Neuron (in vitro differentiated cells): Measurements from ENCODE around the gene SOX2.

Experiments used
- H2AFZ ChIP-seq: one replicate; pipeline ENCODE4 v1.6.1; 2013; ENCODE audit warnings: low read depth, mild to moderate bottlenecking, inconsistent platforms, low read length, moderate library complexity
- H3K27me3 ChIP-seq: one replicate; pipeline ENCODE4 v1.6.1; 2013; ENCODE audit warnings: low read length; ENCODE audit not compliant: insufficient read depth
- H3K36me3 ChIP-seq: one replicate; pipeline ENCODE4 v1.6.1; 2013; ENCODE audit warnings: low read length; ENCODE audit not compliant: insufficient read depth
- H3K4me1 ChIP-seq: one replicate; pipeline ENCODE4 v1.6.1; 2013; ENCODE audit warnings: low read length; ENCODE audit not compliant: insufficient read depth
- H3K4me3 ChIP-seq: 2 replicates; pipeline ENCODE4 v1.5.1; 2013; ENCODE audit warnings: mild to moderate bottlenecking, low read length, moderate library complexity
- H3K9me3 ChIP-seq: one replicate; pipeline ENCODE4 v1.6.1; 2013; ENCODE audit warnings: low read length

Gene SOX2

DNA sequence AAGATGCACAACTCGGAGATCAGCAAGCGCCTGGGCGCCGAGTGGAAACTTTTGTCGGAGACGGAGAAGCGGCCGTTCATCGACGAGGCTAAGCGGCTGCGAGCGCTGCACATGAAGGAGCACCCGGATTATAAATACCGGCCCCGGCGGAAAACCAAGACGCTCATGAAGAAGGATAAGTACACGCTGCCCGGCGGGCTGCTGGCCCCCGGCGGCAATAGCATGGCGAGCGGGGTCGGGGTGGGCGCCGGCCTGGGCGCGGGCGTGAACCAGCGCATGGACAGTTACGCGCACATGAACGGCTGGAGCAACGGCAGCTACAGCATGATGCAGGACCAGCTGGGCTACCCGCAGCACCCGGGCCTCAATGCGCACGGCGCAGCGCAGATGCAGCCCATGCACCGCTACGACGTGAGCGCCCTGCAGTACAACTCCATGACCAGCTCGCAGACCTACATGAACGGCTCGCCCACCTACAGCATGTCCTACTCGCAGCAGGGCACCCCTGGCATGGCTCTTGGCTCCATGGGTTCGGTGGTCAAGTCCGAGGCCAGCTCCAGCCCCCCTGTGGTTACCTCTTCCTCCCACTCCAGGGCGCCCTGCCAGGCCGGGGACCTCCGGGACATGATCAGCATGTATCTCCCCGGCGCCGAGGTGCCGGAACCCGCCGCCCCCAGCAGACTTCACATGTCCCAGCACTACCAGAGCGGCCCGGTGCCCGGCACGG lies 991 bp downstream of the SOX2 start:
- H3K4me1 ChIP-seq: peaks cover 43% of the 10 kb centered on the region
- peaks cover 46% of the 10 kb centered on the region for H3K36me3 ChIP-seq
- peak overlapping the region; percentile 81 for H3K4me3 ChIP-seq
- H3K9me3 ChIP-seq: no peaks in the 10 kb centered on the region
- no peak overlapping the region for H2AFZ ChIP-seq
- H3K27me3 ChIP-seq: no peaks in the 10 kb centered on the region

DNA sequence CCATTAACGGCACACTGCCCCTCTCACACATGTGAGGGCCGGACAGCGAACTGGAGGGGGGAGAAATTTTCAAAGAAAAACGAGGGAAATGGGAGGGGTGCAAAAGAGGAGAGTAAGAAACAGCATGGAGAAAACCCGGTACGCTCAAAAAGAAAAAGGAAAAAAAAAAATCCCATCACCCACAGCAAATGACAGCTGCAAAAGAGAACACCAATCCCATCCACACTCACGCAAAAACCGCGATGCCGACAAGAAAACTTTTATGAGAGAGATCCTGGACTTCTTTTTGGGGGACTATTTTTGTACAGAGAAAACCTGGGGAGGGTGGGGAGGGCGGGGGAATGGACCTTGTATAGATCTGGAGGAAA lies 1.5 kb downstream of the SOX2 start:
- Histone ChIP-seq H2AFZ (no peak overlapping the region), H3K9me3 (no peaks in the 10 kb centered on the region), H3K27me3 (no peaks in the 10 kb centered on the region), H3K4me1 (peaks cover 43% of the 10 kb centered on the region), H3K4me3 (peak overlapping the region; percentile 81), H3K36me3 (peaks cover 47% of the 10 kb centered on the region)

DNA sequence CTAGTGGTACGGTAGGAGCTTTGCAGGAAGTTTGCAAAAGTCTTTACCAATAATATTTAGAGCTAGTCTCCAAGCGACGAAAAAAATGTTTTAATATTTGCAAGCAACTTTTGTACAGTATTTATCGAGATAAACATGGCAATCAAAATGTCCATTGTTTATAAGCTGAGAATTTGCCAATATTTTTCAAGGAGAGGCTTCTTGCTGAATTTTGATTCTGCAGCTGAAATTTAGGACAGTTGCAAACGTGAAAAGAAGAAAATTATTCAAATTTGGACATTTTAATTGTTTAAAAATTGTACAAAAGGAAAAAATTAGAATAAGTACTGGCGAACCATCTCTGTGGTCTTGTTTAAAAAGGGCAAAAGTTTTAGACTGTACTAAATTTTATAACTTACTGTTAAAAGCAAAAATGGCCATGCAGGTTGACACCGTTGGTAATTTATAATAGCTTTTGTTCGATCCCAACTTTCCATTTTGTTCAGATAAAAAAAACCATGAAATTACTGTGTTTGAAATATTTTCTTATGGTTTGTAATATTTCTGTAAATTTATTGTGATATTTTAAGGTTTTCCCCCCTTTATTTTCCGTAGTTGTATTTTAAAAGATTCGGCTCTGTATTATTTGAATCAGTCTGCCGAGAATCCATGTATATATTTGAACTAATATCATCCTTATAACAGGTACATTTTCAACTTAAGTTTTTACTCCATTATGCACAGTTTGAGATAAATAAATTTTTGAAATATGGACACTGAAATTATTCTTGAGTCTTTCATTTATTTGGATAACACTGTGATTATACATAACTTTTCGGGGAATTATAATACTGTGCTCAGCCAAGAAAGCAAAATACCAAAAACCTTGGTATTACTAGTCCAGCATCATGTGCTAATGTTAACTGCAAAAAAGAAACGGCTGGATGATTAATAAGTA lies 2.2 kb downstream of the SOX2 start:
- Histone ChIP-seq H3K36me3 (peaks cover 53% of the 10 kb centered on the region), H3K27me3 (no peaks in the 10 kb centered on the region), H3K9me3 (no peaks in the 10 kb centered on the region), H3K4me1 (peaks cover 43% of the 10 kb centered on the region), H2AFZ (no peak overlapping the region), H3K4me3 (peak overlapping the region; percentile 81)

DNA sequence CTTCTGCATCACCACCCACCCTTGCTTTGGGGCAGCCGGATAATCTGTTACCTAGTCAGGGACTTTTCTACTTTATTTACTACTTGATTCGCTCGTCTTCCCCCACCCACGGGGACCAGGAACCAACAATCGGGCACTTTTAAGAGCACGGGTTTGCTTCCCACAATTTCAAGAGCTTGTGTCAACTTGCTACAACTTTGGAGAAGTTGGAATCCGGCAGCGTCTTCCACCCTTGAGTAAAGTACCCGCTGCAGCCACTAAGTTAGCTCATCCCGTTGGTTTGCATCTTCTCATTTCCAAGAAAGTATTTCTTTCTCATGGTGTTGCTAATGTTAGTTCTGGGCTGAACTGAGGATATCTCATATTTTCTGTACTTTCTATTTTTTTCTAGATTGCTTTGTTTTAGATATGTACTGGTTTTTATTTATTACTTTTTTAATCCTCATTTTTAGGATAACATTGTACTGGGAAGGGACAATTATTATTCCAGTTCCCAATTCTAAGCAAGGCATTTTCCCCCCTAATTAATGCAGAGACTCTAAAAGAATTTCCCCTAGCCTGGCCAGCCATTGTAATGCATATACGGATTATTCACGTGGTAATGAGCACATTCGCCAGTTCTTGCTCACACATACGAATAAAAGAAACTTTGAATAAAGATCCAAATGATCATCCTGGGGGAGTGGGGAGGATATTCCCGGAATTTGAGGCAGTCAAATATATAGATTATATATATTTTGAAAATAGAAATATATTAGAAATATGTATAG lies 4.0 kb downstream of the SOX2 start:
- no peaks in the 10 kb centered on the region for H3K27me3 ChIP-seq
- peaks cover 44% of the 10 kb centered on the region for H3K4me1 ChIP-seq
- H3K36me3 ChIP-seq: peaks cover 66% of the 10 kb centered on the region
- H2AFZ ChIP-seq: no peak overlapping the region
- H3K4me3 ChIP-seq: peak overlapping the region; percentile 81
- no peaks in the 10 kb centered on the region for H3K9me3 ChIP-seq

DNA sequence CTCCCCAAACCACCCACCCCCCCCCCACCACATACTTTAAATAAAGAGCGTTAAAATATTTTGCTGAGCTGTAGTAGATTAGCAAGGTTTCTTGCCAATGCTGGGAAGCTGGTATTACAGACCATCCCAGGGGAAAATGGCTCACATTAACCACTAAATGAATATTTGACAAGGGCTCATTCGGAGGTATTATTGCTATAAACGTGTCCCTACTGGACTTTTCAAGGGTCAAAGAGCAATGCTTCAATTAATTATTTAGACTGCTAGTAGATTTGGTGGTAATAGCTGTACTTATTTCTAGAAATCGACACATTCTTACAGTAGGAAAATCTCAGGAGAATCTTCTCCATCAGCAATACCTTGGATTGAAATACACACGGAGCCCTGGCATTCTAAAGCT lies 5.2 kb downstream of the SOX2 start:
- peak overlapping the region; percentile 81 for H3K4me3 ChIP-seq
- H3K9me3 ChIP-seq: no peaks in the 10 kb centered on the region
- H3K36me3 ChIP-seq: peaks cover 69% of the 10 kb centered on the region
- H3K27me3 ChIP-seq: no peaks in the 10 kb centered on the region
- no peak overlapping the region for H2AFZ ChIP-seq
- peaks cover 51% of the 10 kb centered on the region for H3K4me1 ChIP-seq

DNA sequence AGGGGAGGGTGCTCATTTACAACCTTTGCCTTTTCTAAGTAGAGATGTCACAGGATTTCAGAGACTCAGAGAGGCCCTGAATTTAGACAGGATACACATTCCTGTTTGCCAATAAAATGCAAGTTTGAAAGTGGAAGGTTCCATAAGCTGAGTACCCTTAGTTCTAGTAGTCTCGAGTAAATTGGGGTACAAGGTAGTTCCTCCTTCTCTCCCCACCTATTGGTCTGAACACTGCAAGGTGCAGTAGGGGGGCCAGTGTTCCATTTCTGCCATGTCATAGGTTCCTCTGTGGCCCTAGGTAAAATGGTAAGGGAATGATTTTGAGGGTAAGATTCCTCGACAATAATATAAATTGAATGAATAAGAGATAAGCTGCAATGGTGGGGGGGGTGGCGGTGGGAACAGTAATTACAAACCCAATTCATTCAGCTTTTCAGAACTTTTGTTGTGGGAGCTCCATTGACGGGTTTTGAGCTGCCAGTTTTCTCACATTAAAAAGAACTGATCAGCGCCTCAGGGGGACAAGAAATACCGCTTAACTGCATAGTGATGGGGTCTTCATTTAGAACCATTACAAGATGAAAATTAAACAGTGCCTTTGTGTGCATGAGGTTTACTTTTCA lies 5.9 kb downstream of the SOX2 start:
- peaks cover 58% of the 10 kb centered on the region for H3K4me1 ChIP-seq
- peak overlapping the region; percentile 81 for H3K4me3 ChIP-seq
- no peak overlapping the region for H2AFZ ChIP-seq
- H3K9me3 ChIP-seq: no peaks in the 10 kb centered on the region
- H3K27me3 ChIP-seq: no peaks in the 10 kb centered on the region
- H3K36me3 ChIP-seq: peaks cover 69% of the 10 kb centered on the region

DNA sequence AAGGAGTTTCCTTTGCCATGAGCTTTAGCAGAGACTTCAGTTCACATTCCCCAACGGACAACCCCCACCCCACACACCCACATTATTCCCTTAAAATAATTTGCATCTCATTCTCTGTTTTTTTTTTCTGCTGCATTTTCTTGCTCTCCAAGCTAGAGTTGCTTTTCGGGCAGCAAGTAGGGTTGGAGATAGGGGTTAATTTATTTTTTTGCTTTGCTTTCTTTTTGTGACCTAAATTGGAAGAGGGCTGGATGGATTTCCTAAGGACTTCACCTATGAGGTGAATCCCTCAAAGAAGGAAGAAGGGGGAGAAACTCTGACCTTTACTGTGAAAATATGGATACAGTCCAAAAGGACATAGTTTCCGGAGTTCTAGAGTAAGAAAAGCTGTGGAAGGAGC lies 6.6 kb downstream of the SOX2 start:
- Histone ChIP-seq H3K4me1 (peaks cover 65% of the 10 kb centered on the region), H3K4me3 (peak overlapping the region; percentile 81)

DNA sequence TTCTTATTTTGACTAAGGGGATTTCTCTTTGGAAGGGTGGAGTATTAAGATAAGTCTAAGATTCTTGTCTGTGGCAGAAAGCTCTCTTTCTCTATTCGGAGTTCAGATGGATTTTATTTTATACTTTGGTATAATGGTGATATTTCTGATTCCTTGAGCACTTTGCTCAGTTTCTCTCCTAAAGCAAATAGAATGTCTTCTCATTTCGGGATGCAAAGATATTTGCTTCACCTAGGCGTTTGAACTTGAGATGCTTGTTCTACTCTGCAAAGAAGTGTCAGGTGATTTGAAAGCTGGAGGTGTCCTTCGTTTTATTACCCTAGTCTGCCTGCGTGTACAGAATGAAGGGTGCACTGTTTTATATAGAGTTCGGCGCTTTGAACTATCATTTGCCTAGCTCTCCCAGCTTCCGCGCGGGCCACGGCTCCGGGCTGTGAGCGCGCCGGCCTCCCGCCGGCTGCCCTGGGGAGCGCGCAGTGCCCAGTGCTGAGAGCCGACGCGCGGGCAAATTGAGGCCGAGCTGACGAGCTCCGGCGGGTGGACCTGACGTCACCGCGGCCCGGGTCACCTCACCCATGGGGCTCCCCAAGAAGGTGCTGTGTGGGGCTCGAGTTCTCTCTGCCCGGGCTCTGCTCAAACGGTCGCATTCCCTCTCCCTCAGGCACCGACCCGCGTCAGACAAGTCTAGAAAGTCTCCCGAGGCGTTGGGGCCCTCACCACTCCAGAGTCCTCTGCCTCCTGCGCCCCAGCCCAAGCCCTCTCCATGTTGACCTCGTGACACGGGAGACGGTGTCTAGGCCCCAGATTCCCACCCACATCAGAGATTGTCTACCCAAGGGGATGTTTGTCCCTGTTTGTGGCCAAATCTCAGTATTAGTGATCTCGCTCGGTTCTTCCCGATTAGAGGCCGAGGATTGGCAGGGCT lies 7.5 kb downstream of the SOX2 start:
- Histone ChIP-seq H3K4me3 (peak overlapping the region; percentile 81), H3K4me1 (peaks cover 73% of the 10 kb centered on the region), H2AFZ (no peak overlapping the region), H3K9me3 (no peaks in the 10 kb centered on the region), H3K36me3 (peaks cover 71% of the 10 kb centered on the region), H3K27me3 (no peaks in the 10 kb centered on the region)

More for the DNA sequence above, 6.6 kb downstream of the SOX2 start:
- H3K27me3 ChIP-seq: no peaks in the 10 kb centered on the region
- no peak overlapping the region for H2AFZ ChIP-seq
- H3K36me3 ChIP-seq: peaks cover 69% of the 10 kb centered on the region
- H3K9me3 ChIP-seq: no peaks in the 10 kb centered on the region

DNA sequence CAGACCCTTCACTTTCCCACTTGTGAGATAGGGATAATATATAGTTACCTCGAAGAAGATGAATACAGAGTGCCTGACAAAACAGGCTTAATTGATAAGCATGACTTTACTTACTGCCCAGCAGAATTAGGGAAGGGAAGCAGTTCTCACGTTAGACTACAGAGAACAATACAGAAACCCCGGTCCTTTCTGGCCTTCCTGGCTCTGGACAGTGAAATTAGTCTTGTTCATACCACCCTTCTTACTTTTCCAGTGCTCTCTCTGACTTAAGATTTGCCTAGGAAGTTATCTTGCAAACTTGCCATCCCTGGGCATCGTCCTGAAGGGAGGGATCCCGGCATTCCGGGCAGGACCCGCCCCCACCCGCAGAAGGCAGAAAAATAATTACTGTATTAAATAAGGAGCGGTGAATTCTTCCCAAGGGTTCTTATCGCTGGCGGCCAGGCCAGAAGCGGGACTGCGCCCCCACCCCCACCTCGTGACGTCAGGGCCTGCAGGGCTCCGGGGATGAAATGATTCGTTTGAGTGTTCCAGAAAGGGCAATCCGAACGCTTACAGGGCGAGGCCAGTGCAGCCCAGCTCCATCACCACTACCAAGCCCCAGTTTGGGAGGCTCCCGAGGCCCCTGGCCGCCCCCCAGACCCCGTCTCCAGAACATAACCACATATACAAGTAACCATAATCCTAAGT lies 8.4 kb downstream of the SOX2 start:
- Histone ChIP-seq H3K27me3 (no peaks in the 10 kb centered on the region), H3K4me1 (peaks cover 82% of the 10 kb centered on the region), H3K9me3 (no peaks in the 10 kb centered on the region), H3K36me3 (peaks cover 63% of the 10 kb centered on the region), H3K4me3 (peak overlapping the region; percentile 81), H2AFZ (no peak overlapping the region)

DNA sequence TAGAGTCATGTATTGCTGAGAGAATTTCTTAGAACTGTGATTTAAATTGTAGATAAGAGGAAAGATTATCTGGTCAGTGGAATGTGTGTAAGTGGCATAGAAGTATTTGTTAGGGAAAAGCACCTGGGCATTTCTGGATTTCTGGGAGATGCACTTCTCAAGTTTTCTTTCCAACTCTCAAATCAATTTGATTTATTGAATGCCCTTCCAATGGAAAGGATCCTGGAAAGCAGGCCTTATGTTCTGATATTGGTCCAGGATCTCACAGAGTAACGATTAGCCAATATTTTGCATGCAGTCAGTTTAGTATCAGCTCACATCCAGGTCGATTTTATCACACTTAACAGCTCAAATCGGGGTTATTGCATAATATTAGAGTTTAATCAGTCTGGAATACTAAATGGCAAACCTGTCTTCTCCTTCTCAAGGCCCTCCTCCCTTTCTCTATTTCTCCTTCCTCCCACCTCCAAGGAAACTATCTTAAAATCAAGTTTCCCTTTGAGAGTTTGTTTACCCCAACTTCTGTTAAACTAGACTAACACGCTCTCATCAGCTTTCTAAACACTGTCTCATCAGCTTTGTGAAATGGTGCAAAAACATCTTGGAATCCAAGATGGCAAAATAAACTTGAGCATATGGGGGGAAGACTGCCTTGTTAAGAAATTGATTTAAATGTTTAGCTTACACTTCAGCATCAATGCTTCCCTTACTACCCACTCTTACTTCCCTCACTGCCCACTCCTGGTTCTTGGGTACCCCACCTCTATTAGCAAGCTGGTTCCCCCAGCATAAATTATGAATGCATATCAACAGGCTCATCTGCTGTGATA lies 9.5 kb downstream of the SOX2 start:
- H3K4me3 ChIP-seq: peak overlapping the region; percentile 5
- peaks cover 55% of the 10 kb centered on the region for H3K36me3 ChIP-seq
- peaks cover 93% of the 10 kb centered on the region for H3K4me1 ChIP-seq
- no peaks in the 10 kb centered on the region for H3K27me3 ChIP-seq
- H3K9me3 ChIP-seq: no peaks in the 10 kb centered on the region
- H2AFZ ChIP-seq: no peak overlapping the region

DNA sequence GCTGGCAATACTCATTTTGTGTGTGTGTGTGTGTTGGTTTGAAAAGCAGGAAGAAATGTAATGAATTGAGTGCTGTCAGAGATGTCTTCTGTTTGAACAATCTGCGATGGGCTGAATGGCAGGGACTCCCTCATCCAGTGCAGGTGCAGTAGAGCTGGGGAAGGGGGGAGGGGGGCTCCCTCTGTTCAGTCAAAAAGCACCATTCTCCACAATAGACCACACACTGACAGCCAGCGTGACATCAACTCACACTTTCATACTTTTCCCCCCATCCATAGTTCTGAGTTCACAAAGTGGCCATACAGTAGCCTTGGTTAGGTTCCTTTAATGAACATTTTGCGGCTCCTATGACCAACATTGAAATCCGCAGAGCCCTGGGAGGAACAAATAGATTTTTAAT lies 10.4 kb downstream of the SOX2 start:
- Histone ChIP-seq H2AFZ (no peak overlapping the region), H3K4me1 (peaks cover 97% of the 10 kb centered on the region), H3K27me3 (no peaks in the 10 kb centered on the region), H3K36me3 (peaks cover 47% of the 10 kb centered on the region), H3K4me3 (no peak overlapping the region), H3K9me3 (no peaks in the 10 kb centered on the region)
